NB4 (cell line): ENCODE results near the gene RABAC1.

Source experiments
- POLR2A ChIP-seq: IDR thresholded peaks from 2 replicates; pipeline ENCODE4 v1.6.1; 2011; ENCODE audit warnings: mild to moderate bottlenecking; ENCODE audit not compliant: insufficient read length; ENCODE audit errors: extremely low read depth
- TF ChIP-seq, protein P1 (sequence below): IDR thresholded peaks from one replicate; pipeline ENCODE4 v1.5.1; 2012; ENCODE audit warnings: low read depth, low read length
- TF ChIP-seq, protein P2 (sequence below): IDR thresholded peaks from 2 replicates; pipeline ENCODE4 v1.6.1; 2011; ENCODE audit warnings: low read depth, low read length

DNA sequence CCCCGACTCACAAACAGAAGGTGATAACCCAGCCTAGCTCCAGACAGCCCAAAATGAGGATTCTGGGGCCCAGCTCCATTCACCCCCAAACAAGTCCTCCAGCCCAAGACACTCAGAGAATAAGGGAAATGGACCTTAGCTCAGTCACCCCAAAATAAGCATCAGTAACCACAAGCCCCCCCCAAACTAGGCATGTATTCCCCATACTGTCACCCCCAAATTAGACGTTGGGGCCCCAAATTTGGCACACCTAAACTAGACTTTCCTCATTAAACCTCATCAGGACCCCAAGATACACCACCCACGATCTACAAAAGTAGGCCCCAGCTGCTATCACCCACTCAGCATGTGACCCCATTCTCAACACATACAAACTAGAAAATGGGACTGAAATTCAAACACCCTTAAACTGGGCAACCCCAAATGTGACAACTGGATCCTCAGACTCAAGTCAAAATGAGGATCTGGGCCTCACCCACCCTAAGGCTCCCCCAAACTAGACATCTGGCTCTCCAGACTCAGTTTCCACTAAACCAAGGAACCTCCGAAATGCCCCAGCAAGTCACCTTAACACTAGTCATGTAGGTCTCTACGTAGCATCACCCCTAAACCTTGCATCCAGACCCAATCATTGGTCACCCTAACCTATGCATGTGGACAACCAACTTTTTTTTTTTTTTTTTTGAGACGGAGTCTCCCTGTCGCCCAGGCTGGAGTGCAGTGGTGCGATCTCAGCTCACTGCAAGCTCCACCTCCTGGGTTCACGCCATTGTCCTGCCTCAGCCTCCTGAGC is 17.5 kb downstream of the RABAC1 start:
- TF ChIP-seq, protein P1, sequence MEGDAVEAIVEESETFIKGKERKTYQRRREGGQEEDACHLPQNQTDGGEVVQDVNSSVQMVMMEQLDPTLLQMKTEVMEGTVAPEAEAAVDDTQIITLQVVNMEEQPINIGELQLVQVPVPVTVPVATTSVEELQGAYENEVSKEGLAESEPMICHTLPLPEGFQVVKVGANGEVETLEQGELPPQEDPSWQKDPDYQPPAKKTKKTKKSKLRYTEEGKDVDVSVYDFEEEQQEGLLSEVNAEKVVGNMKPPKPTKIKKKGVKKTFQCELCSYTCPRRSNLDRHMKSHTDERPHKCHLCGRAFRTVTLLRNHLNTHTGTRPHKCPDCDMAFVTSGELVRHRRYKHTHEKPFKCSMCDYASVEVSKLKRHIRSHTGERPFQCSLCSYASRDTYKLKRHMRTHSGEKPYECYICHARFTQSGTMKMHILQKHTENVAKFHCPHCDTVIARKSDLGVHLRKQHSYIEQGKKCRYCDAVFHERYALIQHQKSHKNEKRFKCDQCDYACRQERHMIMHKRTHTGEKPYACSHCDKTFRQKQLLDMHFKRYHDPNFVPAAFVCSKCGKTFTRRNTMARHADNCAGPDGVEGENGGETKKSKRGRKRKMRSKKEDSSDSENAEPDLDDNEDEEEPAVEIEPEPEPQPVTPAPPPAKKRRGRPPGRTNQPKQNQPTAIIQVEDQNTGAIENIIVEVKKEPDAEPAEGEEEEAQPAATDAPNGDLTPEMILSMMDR: no peak
- TF ChIP-seq POLR2A: no peak
- TF ChIP-seq, protein P2, sequence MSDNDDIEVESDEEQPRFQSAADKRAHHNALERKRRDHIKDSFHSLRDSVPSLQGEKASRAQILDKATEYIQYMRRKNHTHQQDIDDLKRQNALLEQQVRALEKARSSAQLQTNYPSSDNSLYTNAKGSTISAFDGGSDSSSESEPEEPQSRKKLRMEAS: no peak
